GM12864 (cell line): ENCODE measurements around the gene APOC3.

ENCODE experiments used
- DNase-seq: peaks from one replicate; pipeline ENCODE4 v3.0.0-alpha.2; 2011; ENCODE audit warnings: low read depth
- H3K4me3 ChIP-seq: 2 replicates; pipeline ENCODE4 v1.5.1; 2011; ENCODE audit warnings: mild to moderate bottlenecking, low read depth, low read length, control low read depth
- TF ChIP-seq, protein P1 (sequence below): IDR thresholded peaks from 2 replicates; pipeline ENCODE4 v1.5.1; 2011; ENCODE audit warnings: low read depth, mild to moderate bottlenecking, moderate library complexity, low read length, control low read depth, inconsistent platforms; ENCODE audit errors: missing control alignments

APOC3 gene

GRCh38 chr11:116866804-116867455 is 37.2 kb downstream of the APOC3 start:
- TF ChIP-seq, protein P1, sequence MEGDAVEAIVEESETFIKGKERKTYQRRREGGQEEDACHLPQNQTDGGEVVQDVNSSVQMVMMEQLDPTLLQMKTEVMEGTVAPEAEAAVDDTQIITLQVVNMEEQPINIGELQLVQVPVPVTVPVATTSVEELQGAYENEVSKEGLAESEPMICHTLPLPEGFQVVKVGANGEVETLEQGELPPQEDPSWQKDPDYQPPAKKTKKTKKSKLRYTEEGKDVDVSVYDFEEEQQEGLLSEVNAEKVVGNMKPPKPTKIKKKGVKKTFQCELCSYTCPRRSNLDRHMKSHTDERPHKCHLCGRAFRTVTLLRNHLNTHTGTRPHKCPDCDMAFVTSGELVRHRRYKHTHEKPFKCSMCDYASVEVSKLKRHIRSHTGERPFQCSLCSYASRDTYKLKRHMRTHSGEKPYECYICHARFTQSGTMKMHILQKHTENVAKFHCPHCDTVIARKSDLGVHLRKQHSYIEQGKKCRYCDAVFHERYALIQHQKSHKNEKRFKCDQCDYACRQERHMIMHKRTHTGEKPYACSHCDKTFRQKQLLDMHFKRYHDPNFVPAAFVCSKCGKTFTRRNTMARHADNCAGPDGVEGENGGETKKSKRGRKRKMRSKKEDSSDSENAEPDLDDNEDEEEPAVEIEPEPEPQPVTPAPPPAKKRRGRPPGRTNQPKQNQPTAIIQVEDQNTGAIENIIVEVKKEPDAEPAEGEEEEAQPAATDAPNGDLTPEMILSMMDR: no peak

DNA sequence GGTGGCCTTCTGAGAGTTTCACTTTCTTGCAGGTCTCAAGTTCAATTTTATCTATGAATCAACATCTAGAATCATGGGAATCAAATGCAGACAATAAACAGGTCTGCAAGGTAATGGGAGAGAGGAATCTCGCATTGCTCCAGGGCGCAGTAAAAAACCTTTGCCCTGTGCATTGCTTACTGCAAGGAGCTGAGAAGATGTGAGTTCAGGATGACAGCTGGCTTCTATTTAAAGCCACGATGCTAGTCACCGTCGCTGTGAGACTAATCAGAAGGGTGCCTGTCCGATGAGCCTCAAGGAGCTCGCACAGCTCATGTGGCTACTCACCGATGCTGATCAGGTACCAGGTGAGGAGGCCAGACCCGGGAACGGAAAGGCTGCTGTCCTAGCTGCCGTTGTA is 37.9 kb downstream of the APOC3 start:
- TF ChIP-seq, protein P1: no peak
- no peak for DNase-seq
- no peak overlapping the region for H3K4me3 ChIP-seq

More at GRCh38 chr11:116866804-116867455, 37.2 kb downstream of the APOC3 start:
- no peak overlapping the region for H3K4me3 ChIP-seq
- no peak for DNase-seq

GRCh38 chr11:116868066-116868465 is 38.4 kb downstream of the APOC3 start:
- DNase-seq: no peak
- TF ChIP-seq, protein P1: no peak
- no peak overlapping the region for H3K4me3 ChIP-seq

- TF ChIP-seq, protein P1: no peak
- no peak for DNase-seq
- H3K4me3 ChIP-seq: no peak overlapping the region
Measured at GRCh38 chr11:116869610-116870009, 39.9 kb downstream of the APOC3 start.

GRCh38 chr11:116870054-116870453 is 40.3 kb downstream of the APOC3 start:
- TF ChIP-seq, protein P1: no peak
- DNase-seq: no peak

GRCh38 chr11:116871248-116871647 is 41.5 kb downstream of the APOC3 start:
- TF ChIP-seq, protein P1: no peak
- DNase-seq: no peak
- H3K4me3 ChIP-seq: no peak overlapping the region

More at GRCh38 chr11:116870054-116870453, 40.3 kb downstream of the APOC3 start:
- H3K4me3 ChIP-seq: no peak overlapping the region

- no peak overlapping the region for H3K4me3 ChIP-seq
- no peak for DNase-seq
- TF ChIP-seq, protein P1: no peak
Measured at GRCh38 chr11:116873381-116873780, 43.7 kb downstream of the APOC3 start.
